ENCODE results near the gene USP15. TPM values are rescaled to one million over a fixed set of nuclear protein-coding genes. Genes with fewer than 3 reads are reported as not detected.

USP15 gene
- total and polyA plus RNA-seq, 2 of the 8 experiments (the other 6 are each of a cell fraction or from before 2014, with no cell fraction given) = 12.7 to 38.6 TPM

GRCh38 chr12:62435303-62436163 is 175.3 kb downstream of the USP15 start (continued):
- TF ChIP-seq CTCF (IDR thresholded peaks at IDR 0.05; ENCODE audit: control extremely low read depth in 1 of 3, insufficient read depth in 1 of 3, low read depth in 1 of 3, low read length in 3 of 3) (peak; percentile 54 to 79 (median 77)), SAP30 (IDR thresholded peaks at IDR 0.05; ENCODE audit: insufficient read depth, insufficient replicate concordance, low read length) (no peak), KDM4A (IDR thresholded peaks at IDR 0.05; ENCODE audit: low read depth, low read length, severe bottlenecking) (peak; percentile 96), RAD21 (IDR thresholded peaks at IDR 0.05 in 1 of 2, conservative IDR thresholded peaks at IDR 0.05 in 1 of 2; ENCODE audit: low read depth in 2 of 2, low read length in 2 of 2) (peak; percentile 48 to 58), ATF3 (IDR thresholded peaks at IDR 0.05; ENCODE audit: insufficient read depth, low read depth, low read length) (no peak)

Data from H1 (cell line).